GM18861 (cell line): ENCODE results near the gene TSPOAP1.

Source experiments
- ATAC-seq: cut with Tn5 transposase; IDR thresholded peaks from one replicate; pipeline ENCODE4 v1.9.1; 2021; ENCODE audit not compliant: unreplicated experiment

The TSPOAP1 gene

DNA sequence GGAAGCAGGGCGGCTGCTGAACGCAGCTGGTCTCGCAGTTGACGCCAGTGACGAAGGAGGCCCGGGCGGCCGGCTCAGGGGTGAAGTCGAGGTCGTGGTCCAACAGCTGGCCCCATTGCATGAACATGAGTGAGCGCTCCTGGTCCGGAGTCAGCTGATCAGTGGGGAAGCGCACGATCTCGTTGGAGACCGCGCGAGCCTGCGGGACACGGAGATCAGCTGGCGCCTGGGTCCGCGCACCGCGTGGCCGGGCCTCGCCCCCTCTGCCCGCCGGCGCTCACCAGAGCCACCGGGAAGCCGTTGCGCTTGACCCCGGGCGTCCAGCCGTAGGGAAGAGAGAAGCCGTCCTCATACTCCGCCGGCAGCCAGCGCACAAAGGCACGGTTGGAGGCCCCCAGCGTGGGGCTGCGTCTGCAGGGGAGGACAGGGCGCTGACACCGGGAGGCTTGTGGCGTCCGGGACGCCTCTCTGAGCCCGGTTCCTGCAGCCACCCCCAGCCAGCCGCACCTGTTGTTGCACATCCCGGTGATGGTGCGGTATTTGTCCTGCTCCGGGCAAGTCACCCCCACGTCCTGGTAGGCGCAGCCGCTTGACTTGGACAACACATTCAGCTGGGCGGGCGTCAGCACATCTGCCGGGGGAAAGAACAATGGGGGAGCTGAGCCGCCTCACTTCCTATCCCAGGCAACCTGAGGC, 49.4 kb downstream of the TSPOAP1 start:
- no peak for ATAC-seq

- no peak for ATAC-seq
These were observed 50.0 kb downstream of the TSPOAP1 start for GRCh38 chr17:58278661-58279015.

- ATAC-seq, result no peak
These were observed 50.6 kb downstream of the TSPOAP1 start for GRCh38 chr17:58277802-58278595.

DNA sequence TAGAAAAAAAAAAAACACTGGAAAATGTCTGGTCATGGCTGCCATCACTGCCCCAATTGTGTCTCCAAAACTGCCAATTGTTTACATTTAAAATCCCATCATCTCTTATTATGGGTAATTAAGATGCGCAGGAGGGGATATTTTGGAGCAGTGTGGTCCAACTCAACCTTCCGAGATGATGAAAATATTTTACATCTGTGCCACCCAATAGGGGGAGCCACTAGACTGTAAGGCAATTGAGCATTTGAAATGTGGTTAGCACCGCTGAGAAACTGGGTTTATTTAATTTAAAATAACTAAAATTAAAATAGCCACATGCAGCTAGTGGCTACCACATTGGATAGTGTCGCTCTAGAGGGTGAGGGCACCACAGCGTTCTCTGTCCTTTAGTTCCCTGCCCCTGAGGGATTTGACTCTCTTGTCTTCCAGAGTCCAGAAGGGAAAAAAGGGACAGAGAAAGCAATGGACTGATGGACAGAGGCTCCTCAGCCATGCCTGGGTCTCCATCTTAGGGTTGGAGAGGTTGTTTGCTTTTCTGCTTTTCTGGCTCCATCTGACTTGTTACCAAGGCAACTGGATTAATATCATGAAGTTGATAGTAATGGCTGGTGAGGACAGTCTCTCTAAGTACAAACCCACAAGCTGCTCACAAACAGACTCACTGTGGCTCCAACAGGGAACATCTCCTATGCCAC, 51.3 kb downstream of the TSPOAP1 start:
- ATAC-seq, result no peak

- no peak for ATAC-seq
These were observed 52.2 kb downstream of the TSPOAP1 start for GRCh38 chr17:58276423-58276822.

DNA sequence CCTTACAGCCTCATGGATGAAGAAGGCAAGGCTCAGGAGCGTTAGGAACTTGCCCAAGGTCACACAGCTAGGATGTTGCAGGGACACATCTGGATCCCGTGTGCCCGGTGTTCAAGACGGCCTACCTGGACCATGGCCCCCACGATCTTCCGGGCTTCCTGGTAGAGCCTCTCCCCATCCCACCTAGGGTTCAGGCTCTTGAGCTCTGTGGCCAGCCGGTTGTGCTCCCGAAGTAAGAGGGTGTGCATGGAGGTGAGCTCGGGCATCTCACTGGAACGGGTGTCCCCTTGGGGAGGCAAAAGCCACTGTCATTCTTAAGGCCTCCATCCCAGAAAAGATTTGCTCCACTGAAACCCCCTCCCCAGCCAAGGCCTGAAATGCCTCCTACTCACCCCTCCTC, 53.2 kb downstream of the TSPOAP1 start:
- no peak for ATAC-seq

DNA sequence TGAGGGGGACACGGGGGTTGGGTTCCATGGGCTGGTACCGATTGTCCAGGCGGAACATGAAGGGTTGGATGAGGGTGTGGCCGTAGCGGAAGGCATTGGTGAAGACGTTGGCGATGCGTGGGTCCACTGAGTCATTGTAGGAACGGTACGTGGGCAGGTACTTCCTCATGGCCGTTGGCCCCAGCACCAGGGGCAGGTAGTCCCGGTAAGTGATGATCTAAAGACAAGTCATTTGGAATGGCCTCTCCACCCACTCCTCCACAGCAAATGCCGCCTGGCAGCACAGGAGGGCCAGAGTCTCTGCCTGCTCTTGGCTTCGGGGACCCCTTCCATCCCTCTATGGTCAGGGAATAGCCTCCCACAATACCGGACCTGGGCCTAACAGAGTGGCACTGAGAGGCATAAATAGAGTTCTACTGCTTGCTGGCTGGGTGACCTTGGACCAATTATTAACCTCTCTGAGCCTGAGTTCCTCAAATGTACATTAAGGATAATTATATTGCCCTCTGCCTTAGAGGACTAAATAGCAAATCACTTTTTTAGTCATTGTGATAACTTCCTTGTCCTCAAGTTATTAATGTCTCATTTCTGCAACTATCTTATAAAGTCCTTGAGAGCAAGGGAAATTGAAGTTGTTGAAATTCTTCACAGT, 55.0 kb downstream of the TSPOAP1 start:
- no peak for ATAC-seq

GRCh38 chr17:58272367-58273280, 56.0 kb downstream of the TSPOAP1 start:
- no peak for ATAC-seq

DNA sequence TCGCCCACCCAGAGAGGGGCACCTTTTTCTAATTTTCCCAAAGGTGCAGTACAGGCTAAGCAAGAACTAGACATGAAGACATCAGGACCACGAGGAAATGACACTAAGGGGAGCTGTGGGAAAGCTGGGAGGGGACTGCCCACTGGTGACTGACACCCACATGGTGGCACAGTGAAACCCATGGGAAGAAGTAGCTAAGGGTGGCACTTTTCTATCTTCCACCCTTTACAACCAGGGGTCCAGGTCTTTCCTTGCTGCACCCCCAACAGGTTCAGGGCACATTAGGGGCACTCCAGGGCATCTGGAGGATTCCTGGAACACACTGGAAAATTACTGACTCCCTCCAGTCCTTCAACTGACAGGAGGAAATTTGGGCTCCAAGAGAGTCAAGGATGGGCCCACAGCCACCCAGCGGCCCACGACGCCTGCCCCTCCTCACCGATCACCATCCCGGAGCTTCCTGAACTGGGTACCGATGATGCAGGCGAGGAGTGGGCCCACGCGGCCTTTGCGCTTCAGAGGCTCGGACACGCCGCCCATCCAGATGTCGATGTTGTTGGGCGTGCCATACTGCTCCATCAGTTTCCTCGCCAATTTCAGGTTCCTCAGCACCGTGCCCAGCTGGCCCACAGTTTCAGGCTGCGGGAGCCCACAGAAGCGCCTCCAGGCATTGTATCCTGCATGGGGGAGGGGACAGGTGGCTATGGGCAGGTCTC, 57.2 kb downstream of the TSPOAP1 start:
- ATAC-seq, result no peak

DNA sequence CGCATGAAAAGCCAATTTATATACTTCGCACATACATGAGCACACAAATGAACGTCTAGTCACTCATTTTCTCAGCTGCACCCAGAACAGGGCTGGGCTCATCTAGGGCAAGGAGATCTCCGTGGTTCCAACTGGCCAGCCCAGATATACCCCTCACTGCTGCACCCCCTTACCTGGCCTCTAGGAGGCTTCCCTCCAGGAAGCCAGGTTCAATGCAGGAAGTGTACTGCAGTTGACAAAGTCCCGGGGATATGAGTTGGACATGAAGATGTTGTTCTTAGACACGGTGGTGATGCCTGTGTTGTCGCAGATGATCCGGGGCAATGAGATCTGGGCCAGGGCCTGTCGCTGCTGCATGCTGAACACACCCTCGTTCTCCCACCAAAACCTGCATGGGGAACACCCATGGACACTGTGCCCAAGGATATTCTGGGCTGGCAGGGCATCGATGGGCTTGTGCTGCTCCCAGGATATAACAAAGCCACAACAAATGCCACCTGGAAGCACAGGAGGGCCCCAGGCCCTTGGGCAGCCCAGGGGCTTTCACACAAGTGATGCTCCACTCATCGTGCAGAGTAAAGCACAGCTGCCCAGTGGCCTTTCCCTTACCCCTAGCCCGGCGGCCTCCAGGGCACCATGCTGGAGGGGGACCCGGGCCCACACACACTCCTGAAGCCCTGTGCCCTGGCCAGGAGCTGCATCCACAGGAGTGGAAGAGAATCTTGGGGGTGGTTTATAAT, 57.9 kb downstream of the TSPOAP1 start:
- no peak for ATAC-seq

- no peak for ATAC-seq
These were observed 58.9 kb downstream of the TSPOAP1 start for GRCh38 chr17:58269557-58270291.

GRCh38 chr17:58268774-58269556, 59.6 kb downstream of the TSPOAP1 start:
- no peak for ATAC-seq

GRCh38 chr17:58268326-58268725, 60.3 kb downstream of the TSPOAP1 start:
- ATAC-seq, result no peak

DNA sequence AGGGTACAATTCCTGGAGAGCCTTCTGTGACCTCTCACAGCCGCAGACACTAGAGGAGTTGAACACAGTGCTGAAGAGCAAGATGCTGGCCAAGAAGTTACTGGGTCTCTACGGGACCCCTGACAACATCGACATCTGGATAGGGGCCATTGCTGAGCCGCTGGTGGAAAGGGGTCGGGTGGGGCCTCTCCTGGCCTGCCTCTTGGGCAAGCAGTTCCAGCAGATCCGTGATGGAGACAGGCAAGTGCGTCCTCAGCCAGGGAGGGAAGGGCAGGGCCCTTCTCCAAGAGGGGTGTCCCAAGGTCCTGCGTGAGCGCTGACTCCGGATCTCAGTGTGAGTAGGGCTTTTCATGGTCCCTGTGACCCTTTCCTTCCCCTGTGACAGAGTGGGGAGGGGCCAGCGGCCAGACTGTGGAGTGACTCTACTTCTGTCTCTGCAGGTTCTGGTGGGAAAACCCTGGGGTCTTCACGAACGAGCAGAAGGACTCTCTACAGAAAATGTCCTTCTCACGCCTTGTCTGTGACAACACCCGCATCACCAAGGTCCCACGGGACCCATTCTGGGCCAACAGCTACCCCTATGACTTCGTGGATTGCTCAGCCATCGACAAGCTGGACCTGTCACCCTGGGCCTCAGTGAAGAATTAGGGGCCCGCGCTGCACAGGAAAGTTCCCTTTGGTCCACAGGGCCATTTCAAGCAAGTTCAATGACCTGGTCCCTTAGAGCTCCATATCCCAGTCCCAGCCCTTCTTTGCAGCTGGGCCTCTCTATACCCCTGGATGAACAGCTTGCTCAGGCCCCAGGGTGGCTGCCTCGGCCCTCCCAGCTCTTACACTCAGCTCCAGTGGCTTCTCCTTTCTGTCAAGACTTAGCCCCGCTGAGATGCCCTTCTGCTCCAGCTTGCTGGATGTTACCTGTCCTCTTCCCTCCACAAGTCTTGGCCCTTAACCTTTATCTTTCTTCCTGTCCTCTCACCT, 61.0 kb downstream of the TSPOAP1 start:
- ATAC-seq, result no peak

DNA sequence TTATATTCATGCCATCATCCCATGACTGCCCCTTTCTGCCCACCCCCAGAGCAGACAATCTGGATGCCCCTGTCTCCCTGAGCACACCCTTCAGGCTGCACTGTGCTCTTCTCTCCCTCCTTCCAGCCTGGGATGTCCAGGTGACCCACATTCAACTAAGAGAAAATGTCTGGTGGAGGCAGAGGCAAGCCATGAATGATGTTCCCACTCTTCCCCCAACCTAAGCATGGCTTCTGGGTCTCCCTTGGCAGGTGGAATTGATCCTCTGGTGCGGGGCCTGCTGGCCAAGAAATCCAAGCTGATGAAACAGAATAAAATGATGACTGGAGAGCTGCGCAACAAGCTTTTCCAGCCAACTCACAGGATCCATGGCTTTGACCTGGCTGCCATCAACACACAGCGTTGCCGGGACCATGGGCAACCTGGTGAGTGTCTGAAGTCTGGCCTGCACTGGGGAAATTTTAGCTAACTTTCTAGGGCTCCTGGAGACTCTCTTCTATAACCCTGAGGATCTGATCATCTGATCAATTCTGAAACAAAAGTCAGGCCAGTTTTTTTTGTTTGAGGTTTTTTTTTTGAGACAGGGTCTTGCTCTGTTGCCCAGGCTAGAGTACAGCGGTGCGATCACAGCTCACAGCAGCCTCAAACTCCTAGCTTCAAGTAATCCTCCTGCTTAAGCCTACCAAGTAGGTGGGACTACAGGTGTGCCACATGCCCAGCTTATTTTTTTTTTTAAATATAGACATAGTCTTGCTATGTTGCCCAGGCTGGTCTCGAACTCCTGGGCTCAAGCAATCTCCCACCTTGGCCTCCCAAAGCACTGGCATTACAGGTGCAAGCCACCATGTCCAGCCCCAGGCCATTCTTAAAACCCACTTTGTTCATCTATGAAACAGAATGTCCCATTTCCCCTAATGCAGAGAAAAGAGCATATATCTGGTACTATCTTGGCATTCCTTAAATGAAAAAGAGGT, 62.4 kb downstream of the TSPOAP1 start:
- ATAC-seq, result no peak
